Measurements from ENCODE around the gene LRP1. TPM values are rescaled to one million over a fixed set of nuclear protein-coding genes. Genes with fewer than 3 reads are reported as not detected.
A peak's percentile ranks its signal among the peaks of the same experiment; 100 is the strongest.

LRP1 gene
- total and polyA plus RNA-seq, 4 donors, result 87.5 to 375 (median 139) TPM

GRCh38 chr12:57087010-57087690 lies 41.1 kb upstream of the LRP1 start:
- peak overlapping the region; percentile 96 to 100 for H3K27ac ChIP-seq (ENCODE audit: low read depth in 1 of 2, low read length in 2 of 2)
- peaks cover under 1 to 12% (median 6%) of the 10 kb centered on the region in 4 donors for H3K36me3 ChIP-seq (ENCODE audit: control insufficient read depth in 4 of 4, insufficient read depth in 3 of 4, low read depth in 1 of 4, low read length in 3 of 4)
- H3K27me3 ChIP-seq (ENCODE audit: control insufficient read depth in 4 of 4, insufficient read depth in 4 of 4, low read length in 3 of 4), result no peaks in the 10 kb centered on the region
- peaks cover 5 to 32% (median 19%) of the 10 kb centered on the region in 4 donors for H3K4me1 ChIP-seq (ENCODE audit: control insufficient read depth in 4 of 4, insufficient read depth in 4 of 4, low read length in 3 of 4)
- DNase-seq (ENCODE audit: low spot score), result peak; percentile 70
- H3K9me3 ChIP-seq (ENCODE audit: control insufficient read depth in 4 of 4, low read length in 3 of 4), result no peaks in the 10 kb centered on the region
- peak overlapping the region; percentile 41 to 85 (median 81) for H3K4me3 ChIP-seq (ENCODE audit: low read depth in 1 of 3, low read length in 3 of 3)
- WGBS, result under 1% methylated on average over 52 of the region's 52 CpGs
- H3K9ac ChIP-seq (ENCODE audit: low read depth in 1 of 2, low read length in 2 of 2), result peak overlapping the region; percentile 57 to 98
- TF ChIP-seq SP1 (IDR thresholded peaks at IDR 0.05) (peak; percentile 31), JUND (IDR thresholded peaks at IDR 0.05) (no peak), YY1 (IDR thresholded peaks at IDR 0.05) (no peak), EGR1 (IDR thresholded peaks at IDR 0.05; ENCODE audit: low read depth in 2 of 2) (peak; percentile 91 to 94), HNF4G (IDR thresholded peaks at IDR 0.05) (no peak)

GRCh38 chr12:57087691-57088353 lies 40.5 kb upstream of the LRP1 start:
- H3K4me3 ChIP-seq (ENCODE audit: low read depth in 1 of 3, low read length in 3 of 3), result peak overlapping the region; percentile 41 to 81 (median 73)
- H3K9ac ChIP-seq (ENCODE audit: low read depth in 1 of 2, low read length in 2 of 2), result peak overlapping the region; percentile 13 to 90
- peak; percentile 73 for DNase-seq (ENCODE audit: low spot score)
- TF ChIP-seq HNF4G (IDR thresholded peaks at IDR 0.05), result no peak
- TF ChIP-seq GABPA (IDR thresholded peaks at IDR 0.05 in 1 of 2, conservative IDR thresholded peaks at IDR 0.05 in 1 of 2), result no peak
- TF ChIP-seq FOXA1 (IDR thresholded peaks at IDR 0.05), result no peak
- no peak for TF ChIP-seq SP1 (IDR thresholded peaks at IDR 0.05)
- no peak for TF ChIP-seq NR2F2 (IDR thresholded peaks at IDR 0.05)
- no peak for TF ChIP-seq CTCF (IDR thresholded peaks at IDR 0.05; ENCODE audit: low read depth, low read length, missing input control)
- TF ChIP-seq FOXA2 (IDR thresholded peaks at IDR 0.05), result no peak
- no peak for TF ChIP-seq RXRA (IDR thresholded peaks at IDR 0.05)
- TF ChIP-seq REST (IDR thresholded peaks at IDR 0.05), result no peak
- TF ChIP-seq TAF1 (conservative IDR thresholded peaks at IDR 0.05), result no peak
- no peak for TF ChIP-seq ATF3 (IDR thresholded peaks at IDR 0.05)
- no peak for TF ChIP-seq RAD21 (IDR thresholded peaks at IDR 0.05)
- peak in 1 of 2 donors; percentile 46 for TF ChIP-seq EGR1 (IDR thresholded peaks at IDR 0.05; ENCODE audit: low read depth in 2 of 2)
- TF ChIP-seq HNF4A (conservative IDR thresholded peaks at IDR 0.05), result peak in 1 of 2 donors; percentile 13
- no peak for TF ChIP-seq MAX (IDR thresholded peaks at IDR 0.05)
- peak in 1 of 2 donors; percentile 1 for TF ChIP-seq JUND (IDR thresholded peaks at IDR 0.05)
- no peak for TF ChIP-seq ZBTB33 (IDR thresholded peaks at IDR 0.05)
- peak overlapping the region; percentile 96 to 100 for H3K27ac ChIP-seq (ENCODE audit: low read depth in 1 of 2, low read length in 2 of 2)
- peaks cover 5 to 39% (median 21%) of the 10 kb centered on the region in 4 donors for H3K4me1 ChIP-seq (ENCODE audit: control insufficient read depth in 4 of 4, insufficient read depth in 4 of 4, low read length in 3 of 4)
- 3% methylated on average over 37 of the region's 37 CpGs for WGBS
- H3K9me3 ChIP-seq (ENCODE audit: control insufficient read depth in 4 of 4, low read length in 3 of 4), result no peaks in the 10 kb centered on the region
- H3K36me3 ChIP-seq (ENCODE audit: control insufficient read depth in 4 of 4, insufficient read depth in 3 of 4, low read depth in 1 of 4, low read length in 3 of 4), result peaks cover 7 to 15% (median 9%) of the 10 kb centered on the region in 4 donors
- H3K27me3 ChIP-seq (ENCODE audit: control insufficient read depth in 4 of 4, insufficient read depth in 4 of 4, low read length in 3 of 4), result no peaks in the 10 kb centered on the region
